ENCODE measurements around the gene AATK.
A peak's percentile ranks its signal among the peaks of the same experiment; 100 is the strongest.

The AATK gene

GRCh38 chr17:81144423-81144781, 21.6 kb downstream of the AATK start:
- no peak for DNase-seq (ENCODE audit: low read depth, low spot score)

GRCh38 chr17:81143717-81144422, 22.2 kb downstream of the AATK start:
- no peak for DNase-seq (ENCODE audit: low read depth, low spot score)

- DNase-seq (ENCODE audit: low read depth, low spot score) = no peak
Measured at GRCh38 chr17:81143200-81143527, 22.9 kb downstream of the AATK start.

GRCh38 chr17:81142301-81143199, 23.5 kb downstream of the AATK start:
- peak; percentile 19 for DNase-seq (ENCODE audit: low read depth, low spot score)

DNA sequence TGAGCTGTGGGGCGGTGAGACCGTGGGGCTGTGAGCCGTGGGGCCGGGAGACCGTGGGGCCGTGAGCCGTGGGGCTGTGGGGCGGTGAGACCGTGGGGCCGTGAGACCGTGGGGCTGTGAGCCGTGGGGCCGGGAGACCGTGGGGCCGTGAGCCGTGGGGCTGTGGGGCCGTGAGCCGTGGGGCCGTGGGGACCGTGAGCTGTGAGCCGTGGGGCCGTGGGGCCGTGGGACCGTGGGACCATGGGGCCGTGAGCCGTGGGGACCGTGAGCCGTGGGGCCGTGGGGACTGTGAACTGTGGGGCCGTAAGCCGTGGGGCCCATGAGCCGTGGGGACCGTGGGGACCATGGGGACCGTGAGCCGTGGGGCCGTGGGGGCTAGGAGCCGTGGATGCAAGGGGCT, 25.3 kb downstream of the AATK start:
- no peak for DNase-seq (ENCODE audit: low read depth, low spot score)

- DNase-seq (ENCODE audit: low read depth, low spot score) = no peak
Measured at GRCh38 chr17:81140018-81140417, 26.0 kb downstream of the AATK start.

DNA sequence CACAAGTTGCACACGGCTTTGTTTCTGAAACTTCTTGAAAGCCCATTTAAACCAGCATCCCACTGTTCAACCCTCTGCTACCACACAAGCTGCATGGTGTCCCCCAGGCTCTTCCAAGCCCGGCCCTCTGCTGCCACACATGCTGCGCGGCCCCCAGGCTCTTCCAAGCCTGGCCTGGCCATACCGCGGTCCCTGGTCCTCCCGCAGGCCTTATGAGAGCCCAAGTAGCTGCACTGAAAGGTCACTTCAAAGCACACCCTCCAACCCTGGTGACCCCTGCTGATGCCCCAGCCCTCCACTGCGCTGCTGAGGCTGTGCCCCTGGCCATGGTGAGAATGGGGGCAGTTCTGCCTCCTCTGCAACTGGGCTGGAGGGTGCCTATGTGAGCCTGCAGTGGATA, 26.6 kb downstream of the AATK start:
- no peak for DNase-seq (ENCODE audit: low read depth, low spot score)

DNA sequence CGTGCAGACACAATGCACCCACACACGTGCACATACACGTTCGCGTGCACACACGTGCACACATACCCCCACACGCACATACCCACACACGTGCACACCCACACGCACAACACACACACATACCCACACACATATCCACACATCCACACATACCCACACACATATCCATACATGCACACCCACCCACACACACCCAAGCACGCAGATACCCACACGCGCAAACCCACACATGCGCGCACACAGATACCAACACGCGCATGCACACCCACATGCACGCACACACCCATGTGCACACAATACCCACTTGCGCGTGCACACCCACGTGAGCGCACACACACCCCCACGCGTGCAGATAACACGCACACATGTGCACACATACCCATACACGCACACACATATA, 27.5 kb downstream of the AATK start:
- no peak for DNase-seq (ENCODE audit: low read depth, low spot score)

- DNase-seq (ENCODE audit: low read depth, low spot score) = no peak
Measured at GRCh38 chr17:81138083-81138482, 27.9 kb downstream of the AATK start.

DNA sequence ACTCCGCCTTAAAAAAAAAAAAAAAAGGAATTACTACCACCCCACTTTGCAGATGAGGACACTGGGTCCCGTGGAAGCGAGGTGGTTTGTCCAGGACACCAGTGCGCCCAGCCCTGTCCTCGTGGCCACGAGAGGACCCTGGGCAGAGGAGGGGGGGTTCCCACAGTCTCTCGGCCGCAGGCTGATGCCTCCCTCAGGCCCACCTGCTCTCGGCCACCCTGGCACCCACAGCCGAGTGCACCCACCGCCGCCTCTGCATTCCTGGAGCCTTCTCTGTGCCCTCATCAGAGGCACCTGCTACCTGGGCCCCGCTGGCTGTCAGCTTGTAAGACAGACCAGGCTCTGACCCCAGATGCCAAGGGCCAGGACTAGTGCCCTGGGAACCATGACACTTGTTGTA, 28.8 kb downstream of the AATK start:
- no peak for DNase-seq (ENCODE audit: low read depth, low spot score)

DNA sequence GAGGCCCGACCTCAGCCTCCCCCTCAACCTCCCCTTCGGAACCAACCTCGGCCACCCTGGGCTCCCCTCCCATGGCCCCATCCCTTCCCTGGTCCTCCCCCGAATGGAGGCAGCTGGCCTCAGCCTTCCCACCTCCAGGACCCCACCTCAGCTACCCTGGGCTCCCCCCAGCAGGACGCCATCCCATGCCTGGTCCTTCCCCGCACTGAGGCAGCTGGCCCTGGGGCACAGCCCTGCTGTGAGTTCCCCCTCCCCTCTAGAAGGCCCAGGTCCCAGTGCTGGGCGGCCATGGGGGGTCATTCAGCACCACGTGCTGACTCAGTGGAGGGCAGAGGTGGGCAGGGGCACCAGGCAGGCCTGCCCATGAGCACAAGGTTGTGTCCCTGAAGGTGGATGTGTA, 29.7 kb downstream of the AATK start:
- no peak for DNase-seq (ENCODE audit: low read depth, low spot score)

- no peak for DNase-seq (ENCODE audit: low read depth, low spot score)
Measured at GRCh38 chr17:81135505-81136278, 30.3 kb downstream of the AATK start.

- no peak for DNase-seq (ENCODE audit: low read depth, low spot score)
Measured at GRCh38 chr17:81134064-81134781, 31.8 kb downstream of the AATK start.

- DNase-seq (ENCODE audit: low read depth, low spot score) = no peak
Measured at GRCh38 chr17:81132770-81133723, 33.0 kb downstream of the AATK start.

DNA sequence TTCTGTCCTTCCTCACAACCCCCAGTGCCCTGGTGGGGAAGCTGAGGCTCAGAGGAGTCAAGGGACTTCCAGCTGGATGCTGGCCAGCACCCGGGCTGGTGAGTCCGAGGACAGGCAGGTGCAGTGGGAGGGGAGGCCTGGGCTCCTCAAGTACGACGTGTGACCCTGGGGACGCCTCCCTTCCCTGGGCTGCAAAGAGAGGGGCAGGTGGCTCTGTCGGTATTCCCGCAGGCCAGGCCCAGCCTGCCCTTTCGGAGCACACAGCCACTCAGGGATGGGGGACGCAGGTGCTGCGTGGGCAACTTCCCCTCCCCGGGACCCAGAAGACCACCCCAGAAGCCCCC, 33.9 kb downstream of the AATK start:
- DNase-seq (ENCODE audit: low read depth, low spot score) = no peak

DNA sequence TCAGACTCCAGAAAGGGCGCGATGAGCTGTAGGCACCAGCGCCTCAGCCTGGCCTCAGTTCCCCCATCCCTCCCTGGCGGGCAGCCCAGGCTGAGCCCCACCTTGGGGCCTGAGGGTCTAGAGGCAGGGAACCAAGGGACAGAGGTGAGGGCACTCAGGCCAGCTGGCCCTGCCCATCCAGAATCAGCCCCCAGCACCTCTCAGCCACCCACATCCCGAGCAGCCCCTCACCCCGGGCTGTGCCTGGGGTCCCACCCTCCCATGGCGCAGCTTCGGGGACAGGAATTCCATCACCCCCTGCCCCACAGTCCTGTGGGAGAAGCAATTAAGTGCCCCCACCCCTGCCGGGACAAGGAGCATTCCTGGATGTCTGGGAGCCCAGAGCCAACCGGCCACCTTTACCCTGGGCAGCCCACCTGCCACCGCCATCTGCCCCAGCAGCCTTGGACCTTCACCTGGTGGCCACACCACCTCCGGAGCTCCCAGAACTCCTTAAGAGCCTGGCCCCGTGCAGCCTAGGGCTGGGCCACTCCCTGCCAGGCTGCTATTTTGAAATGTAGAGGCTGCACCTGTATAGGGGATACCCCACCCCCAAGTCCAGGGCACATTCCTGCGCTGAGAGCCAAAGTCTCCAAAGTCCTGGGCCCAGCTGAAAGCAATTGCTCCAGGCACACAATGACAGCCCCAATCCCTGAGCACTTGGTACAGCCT, 34.4 kb downstream of the AATK start:
- no peak for DNase-seq (ENCODE audit: low read depth, low spot score)

DNA sequence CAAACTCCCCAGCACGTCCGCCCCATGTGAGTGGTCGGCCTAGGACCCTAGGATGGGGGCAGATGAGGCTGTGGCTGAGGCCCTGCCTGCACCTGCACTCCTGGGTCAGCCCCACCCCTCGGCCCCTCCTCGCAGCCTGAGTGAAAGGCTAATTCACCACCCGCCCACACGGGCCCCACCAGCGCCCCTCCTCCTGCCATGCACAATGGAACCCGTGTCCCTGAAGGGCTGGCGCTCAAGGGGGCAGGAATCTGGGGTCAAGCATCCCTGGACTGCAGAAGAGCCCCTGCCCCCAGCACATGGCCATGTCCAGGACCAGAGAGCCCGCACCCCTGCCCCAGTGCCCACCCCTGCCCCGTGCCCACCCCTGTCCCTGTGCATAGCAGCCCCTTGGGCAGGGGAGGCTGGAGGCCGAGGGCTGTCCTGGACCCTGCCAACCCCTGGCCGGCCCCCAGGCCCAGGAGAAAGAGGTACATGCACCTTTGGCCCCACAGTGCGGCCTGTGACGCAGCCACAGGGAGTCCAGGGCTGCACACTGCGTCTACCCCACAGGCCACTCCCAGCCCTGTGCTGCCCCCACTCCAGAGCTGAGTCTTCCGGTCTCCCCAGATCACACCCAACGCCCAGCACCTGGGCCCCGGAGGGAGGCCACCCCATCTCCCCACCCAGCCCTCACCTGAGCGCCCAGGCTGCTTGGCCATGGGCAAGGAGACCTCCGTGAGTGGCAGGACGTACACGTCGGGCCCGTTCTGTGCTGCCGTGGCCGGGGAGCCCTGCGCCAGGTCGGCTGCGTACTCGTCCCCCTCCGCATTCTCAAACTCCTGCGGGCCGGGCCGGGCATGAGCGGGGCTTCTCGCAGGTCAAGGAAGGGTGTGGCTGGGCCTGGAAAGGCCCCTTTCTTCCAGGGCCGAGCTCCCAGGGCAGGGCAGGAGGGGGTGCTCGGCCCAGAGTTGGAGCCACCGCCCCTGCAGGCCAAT, 35.3 kb downstream of the AATK start:
- DNase-seq (ENCODE audit: low read depth, low spot score) = no peak

DNA sequence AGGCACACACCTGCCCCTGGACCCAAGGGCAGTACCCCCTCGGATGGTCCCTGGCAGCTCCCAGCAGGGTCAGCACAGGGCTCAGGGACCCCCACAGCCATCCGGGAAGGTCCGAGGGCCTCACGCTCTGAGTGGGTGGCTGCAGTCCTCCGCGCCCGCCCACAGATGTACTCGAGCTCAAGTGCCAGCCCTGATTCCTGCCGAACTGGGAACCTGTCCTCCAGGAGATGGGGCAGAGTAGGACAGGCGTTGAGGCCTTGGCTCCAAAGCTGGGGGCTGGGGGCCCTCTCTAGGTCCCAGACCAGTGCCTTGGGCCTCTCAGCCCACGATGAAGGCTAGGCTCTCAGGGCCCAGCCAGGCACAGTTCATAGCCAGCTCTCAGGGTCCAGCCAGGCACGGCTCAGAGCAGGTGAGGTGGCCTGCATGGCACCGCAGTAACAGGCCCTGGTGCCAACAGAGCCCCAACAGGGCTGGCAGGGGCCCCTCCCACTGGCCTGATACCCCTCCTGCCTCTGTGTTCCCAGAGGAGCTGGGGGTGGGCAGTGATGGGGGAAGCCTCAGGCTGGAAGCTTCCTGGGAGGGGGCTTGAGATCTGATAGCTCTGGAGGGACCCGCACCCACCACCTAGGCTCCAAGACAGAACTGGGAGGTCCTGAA, 36.2 kb downstream of the AATK start:
- no peak for DNase-seq (ENCODE audit: low read depth, low spot score)
